OCI-LY3 (cell line): ENCODE measurements around the gene ACYP2.
"Not testable (repeated sequence)": the region's sequence is repeated elsewhere in the genome, so short reads cannot be mapped to it uniquely, and the experiment has no call there.

Experiments
- H2AFZ ChIP-seq: fragments of 200-600, 300-600 bp; shearing (Covaris generic); 2 replicates; pipeline ENCODE4 v1.6.0; 2014; ENCODE audit warnings: antibody characterized with exemption, low read depth, low read length
- H3K27ac ChIP-seq: fragments of 200-600, 300-600 bp; sonication (generic); 2 replicates; pipeline ENCODE4 v1.5.1; 2014; ENCODE audit warnings: mild to moderate bottlenecking, low read length, moderate library complexity, mixed read lengths
- H3K27me3 ChIP-seq: fragments of 200-600, 300-600 bp; sonication (generic); 2 replicates; pipeline ENCODE4 v1.6.1; 2014; ENCODE audit warnings: low read depth, low read length, mixed read lengths
- H3K36me3 ChIP-seq: fragments of 200-600, 300-600 bp; sonication (generic); replicated peaks from 2 replicates; pipeline ENCODE3; 2014; ENCODE audit warnings: low read depth, low read length, mixed read lengths
- H3K4me1 ChIP-seq: fragments of 300-600, 200-600 bp; sonication (generic); 2 replicates; pipeline ENCODE4 v1.6.1; 2014; ENCODE audit warnings: low read length, mixed read lengths
- H3K4me2 ChIP-seq: fragments of 200-600, 300-600 bp; sonication (generic); 2 replicates; pipeline ENCODE4 v1.6.1; 2014; ENCODE audit warnings: low read length, mixed read lengths
- H3K4me3 ChIP-seq: fragments of 300-600, 200-600 bp; sonication (generic); 2 replicates; pipeline ENCODE4 v1.5.1; 2014; ENCODE audit warnings: antibody characterized with exemption, mild to moderate bottlenecking, low read length, moderate library complexity
- H3K79me2 ChIP-seq: fragments of 300-600, 200-600 bp; shearing (Covaris generic); 2 replicates; pipeline ENCODE4 v1.6.1; 2014; ENCODE audit warnings: mild to moderate bottlenecking, low read length, mixed read lengths
- H3K9ac ChIP-seq: fragments of 300-600, 200-600 bp; shearing (Covaris generic); 2 replicates; pipeline ENCODE4 v1.6.0; 2014; ENCODE audit warnings: mild to moderate bottlenecking, low read length, moderate library complexity
- H3K9me3 ChIP-seq: fragments of 200-600, 300-600 bp; shearing (Covaris generic); 2 replicates; pipeline ENCODE4 v1.6.1; 2014; ENCODE audit warnings: low read length, mixed read lengths; ENCODE audit not compliant: insufficient read depth
- H4K20me1 ChIP-seq: fragments of 200-600, 300-600 bp; sonication (generic); 2 replicates; pipeline ENCODE4 v1.6.1; 2016; ENCODE audit warnings: low read length, mixed read lengths; ENCODE audit not compliant: insufficient read depth
- CTCF ChIP-seq: fragments of 200-600, 300-600 bp; sonication (generic); IDR thresholded peaks from 2 replicates; pipeline ENCODE4 v1.5.1; 2014; ENCODE audit warnings: antibody characterized with exemption, low read length, low read depth
- EZH2phosphoT487 ChIP-seq: fragments of 200-600 bp; shearing (Covaris generic); IDR thresholded peaks from 2 replicates; pipeline ENCODE4 v1.6.1; 2018; ENCODE audit warnings: antibody characterized with exemption, mixed run types, low read depth

The ACYP2 gene

GRCh38 chr2:54107903-54108615, 7.4 kb upstream of the ACYP2 start:
- H3K4me2 ChIP-seq, result no peak overlapping the region
- TF ChIP-seq CTCF (no peak), EZH2phosphoT487 (no peak)
- no peaks in the 10 kb centered on the region for H4K20me1 ChIP-seq
- no peaks in the 10 kb centered on the region for H3K36me3 ChIP-seq
- no peaks in the 10 kb centered on the region for H3K79me2 ChIP-seq
- no peaks in the 10 kb centered on the region for H3K9me3 ChIP-seq
- no peak overlapping the region for H3K9ac ChIP-seq
- no peaks in the 10 kb centered on the region for H3K27me3 ChIP-seq
- no peak overlapping the region for H3K4me3 ChIP-seq
- H3K27ac ChIP-seq, result no peak overlapping the region
- peaks cover 25% of the 10 kb centered on the region for H3K4me1 ChIP-seq
- no peak overlapping the region for H2AFZ ChIP-seq

- no peak overlapping the region for H3K9ac ChIP-seq
- no peak overlapping the region for H3K4me2 ChIP-seq
- H3K79me2 ChIP-seq, result peaks cover 5% of the 10 kb centered on the region; the same call in 1 of the 2 replicates
- H2AFZ ChIP-seq, result no peak overlapping the region
- H4K20me1 ChIP-seq, result no peaks in the 10 kb centered on the region
- H3K4me1 ChIP-seq, result peaks cover 18% of the 10 kb centered on the region
- no peaks in the 10 kb centered on the region for H3K36me3 ChIP-seq
- no peaks in the 10 kb centered on the region for H3K9me3 ChIP-seq
- no peak overlapping the region for H3K27ac ChIP-seq
- H3K4me3 ChIP-seq, result no peak overlapping the region
- no peaks in the 10 kb centered on the region for H3K27me3 ChIP-seq
- TF ChIP-seq CTCF (no peak), EZH2phosphoT487 (no peak)
Observed at GRCh38 chr2:54109848-54110247, 5.6 kb upstream of the ACYP2 start.

GRCh38 chr2:54114479-54114878, 936 bp upstream of the ACYP2 start:
- not testable (repeated sequence) for H3K79me2 ChIP-seq, H4K20me1 ChIP-seq, H3K27me3 ChIP-seq, H3K36me3 ChIP-seq, H3K9me3 ChIP-seq, H3K4me1 ChIP-seq, H2AFZ ChIP-seq
- Histone ChIP-seq H3K4me3 (peak overlapping the region; percentile 90), H3K4me2 (peak overlapping the region; percentile 76), H3K27ac (peak overlapping the region; percentile 89), H3K9ac (peak overlapping the region; percentile 98)

GRCh38 chr2:54114936-54115283, 505 bp upstream of the ACYP2 start:
- H3K79me2 ChIP-seq, result peaks cover 6% of the 10 kb centered on the region; the same call in 1 of the 2 replicates
- H3K4me1 ChIP-seq, result peaks cover 5% of the 10 kb centered on the region
- TF ChIP-seq CTCF (no peak), EZH2phosphoT487 (no peak)
- peak overlapping the region; percentile 90 for H2AFZ ChIP-seq
- no peaks in the 10 kb centered on the region for H4K20me1 ChIP-seq
- peaks cover 8% of the 10 kb centered on the region; the same call in 1 of the 2 replicates for H3K9me3 ChIP-seq
- peaks cover 4% of the 10 kb centered on the region for H3K36me3 ChIP-seq
- H3K4me3 ChIP-seq, result peak overlapping the region; percentile 90
- peak overlapping the region; percentile 89 for H3K27ac ChIP-seq
- peak overlapping the region; percentile 76 for H3K4me2 ChIP-seq
- H3K9ac ChIP-seq, result peak overlapping the region; percentile 98
- no peaks in the 10 kb centered on the region for H3K27me3 ChIP-seq

GRCh38 chr2:54116598-54116997, 1.2 kb downstream of the ACYP2 start:
- H3K79me2 ChIP-seq, H2AFZ ChIP-seq, H3K27me3 ChIP-seq, H3K9ac ChIP-seq, H3K36me3 ChIP-seq, H4K20me1 ChIP-seq, H3K4me1 ChIP-seq, H3K4me2 ChIP-seq, H3K27ac ChIP-seq: not testable (repeated sequence)
- H3K4me3 ChIP-seq, result peak overlapping the region; percentile 90
- peaks cover 19% of the 10 kb centered on the region for H3K9me3 ChIP-seq
